Gastroesophageal sphincter (tissue), 3 donors: ENCODE results near the gene IMMP2L.
"Not testable (repeated sequence)": the region's sequence is repeated elsewhere in the genome, so short reads cannot be mapped to it uniquely, and the experiment has no call there.

Source experiments
- CTCF ChIP-seq, 4 experiments: fragments of 200-600 bp in 2 of 4; fragments of 450-650 bp in 2 of 4; sonication (generic) in 1 of 4; IDR thresholded peaks; one replicate each; pipeline ENCODE4 v1.5.1; 2017 to 2019; ENCODE audit warnings: antibody characterized with exemption in 4 of 4, mild to moderate bottlenecking in 2 of 4, moderate library complexity in 2 of 4
- EP300 ChIP-seq: sonication (generic); formaldehyde crosslinking; IDR thresholded peaks from one replicate; pipeline ENCODE4 v1.6.1; 2017; ENCODE audit warnings: antibody characterized with exemption, mild to moderate bottlenecking
- POLR2A ChIP-seq, 2 donors: fragments of 450-650 bp; IDR thresholded peaks; one replicate each; pipeline ENCODE4 v1.6.1; 2017; ENCODE audit warnings: antibody characterized with exemption in 2 of 2, mild to moderate bottlenecking in 2 of 2, moderate library complexity in 1 of 2
- POLR2AphosphoS5 ChIP-seq: sonication (generic); formaldehyde crosslinking; IDR thresholded peaks from one replicate; pipeline ENCODE4 v1.6.1; 2017; ENCODE audit warnings: antibody characterized with exemption

- TF ChIP-seq POLR2AphosphoS5; CTCF (IDR thresholded peaks at IDR 0.05); POLR2A (IDR thresholded peaks at IDR 0.05); EP300: not testable (repeated sequence)
Observed at GRCh38 chr7:111270794-111271193, 291.5 kb downstream of the IMMP2L start.
